Thyroid gland (tissue), 4 donors: ENCODE measurements around the gene SRPRB.

Experiments
- POLR2A ChIP-seq, 2 donors: fragments of 450-650 bp; IDR thresholded peaks; one replicate each; pipeline ENCODE4 v1.6.1; 2017; ENCODE audit warnings: antibody characterized with exemption in 2 of 2, mild to moderate bottlenecking in 2 of 2, moderate library complexity in 1 of 2
- TF ChIP-seq, protein P1 (sequence below), 6 experiments: fragments of 200-600 bp in 3 of 6; fragments of 450-650 bp in 3 of 6; sonication (generic) in 3 of 6; IDR thresholded peaks; one replicate each; pipeline ENCODE4 v1.5.1; 2016 to 2019; ENCODE audit warnings: antibody characterized with exemption in 6 of 6, mild to moderate bottlenecking in 2 of 6, inconsistent platforms in 1 of 6, moderate library complexity in 1 of 6

DNA sequence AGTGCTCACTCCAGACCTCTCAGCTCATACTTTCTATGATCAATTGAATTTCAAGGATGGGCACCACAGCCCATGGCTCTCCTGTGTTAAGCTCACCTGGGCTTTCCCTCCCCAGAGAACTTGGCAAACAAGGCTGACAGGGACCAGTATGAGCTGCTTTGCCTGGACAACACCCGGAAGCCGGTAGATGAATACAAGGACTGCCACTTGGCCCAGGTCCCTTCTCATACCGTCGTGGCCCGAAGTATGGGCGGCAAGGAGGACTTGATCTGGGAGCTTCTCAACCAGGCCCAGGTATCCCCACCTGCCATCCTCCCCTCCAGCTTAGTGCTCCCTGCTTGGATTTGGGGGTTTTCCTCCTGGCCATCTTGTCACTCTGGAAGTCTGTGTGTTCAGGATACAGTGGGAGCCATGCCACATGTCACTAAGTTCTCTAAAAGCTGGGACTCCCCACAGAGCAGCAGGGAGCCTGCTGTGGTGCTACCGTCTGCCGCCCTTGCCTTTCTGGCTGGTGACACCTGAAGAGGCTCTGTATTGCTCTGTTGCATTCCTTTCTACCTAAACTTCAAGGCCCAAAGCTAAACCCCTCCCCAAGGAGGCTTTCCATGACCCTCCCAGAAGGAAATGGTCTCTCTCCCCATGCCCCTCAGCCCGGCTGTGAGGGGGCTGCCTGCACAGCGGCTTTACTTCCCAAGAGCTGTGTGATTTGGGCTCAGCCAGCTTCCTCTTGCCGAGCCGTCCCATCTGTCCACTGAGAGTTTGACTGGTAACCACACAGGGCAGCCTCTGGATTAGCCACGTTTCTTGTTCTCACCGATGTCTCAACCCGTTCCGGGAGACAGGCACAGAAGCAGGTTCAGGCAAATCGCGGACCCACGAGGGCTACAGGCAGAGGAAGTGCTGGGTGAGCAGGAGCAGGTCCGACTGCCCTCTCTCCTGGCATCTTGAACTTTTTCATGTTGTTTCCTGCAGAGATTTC, 48.6 kb upstream of the SRPRB start:
- TF ChIP-seq, protein P1, sequence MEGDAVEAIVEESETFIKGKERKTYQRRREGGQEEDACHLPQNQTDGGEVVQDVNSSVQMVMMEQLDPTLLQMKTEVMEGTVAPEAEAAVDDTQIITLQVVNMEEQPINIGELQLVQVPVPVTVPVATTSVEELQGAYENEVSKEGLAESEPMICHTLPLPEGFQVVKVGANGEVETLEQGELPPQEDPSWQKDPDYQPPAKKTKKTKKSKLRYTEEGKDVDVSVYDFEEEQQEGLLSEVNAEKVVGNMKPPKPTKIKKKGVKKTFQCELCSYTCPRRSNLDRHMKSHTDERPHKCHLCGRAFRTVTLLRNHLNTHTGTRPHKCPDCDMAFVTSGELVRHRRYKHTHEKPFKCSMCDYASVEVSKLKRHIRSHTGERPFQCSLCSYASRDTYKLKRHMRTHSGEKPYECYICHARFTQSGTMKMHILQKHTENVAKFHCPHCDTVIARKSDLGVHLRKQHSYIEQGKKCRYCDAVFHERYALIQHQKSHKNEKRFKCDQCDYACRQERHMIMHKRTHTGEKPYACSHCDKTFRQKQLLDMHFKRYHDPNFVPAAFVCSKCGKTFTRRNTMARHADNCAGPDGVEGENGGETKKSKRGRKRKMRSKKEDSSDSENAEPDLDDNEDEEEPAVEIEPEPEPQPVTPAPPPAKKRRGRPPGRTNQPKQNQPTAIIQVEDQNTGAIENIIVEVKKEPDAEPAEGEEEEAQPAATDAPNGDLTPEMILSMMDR (IDR thresholded peaks at IDR 0.05): no peak
- TF ChIP-seq POLR2A (IDR thresholded peaks at IDR 0.05): no peak
